Measurements from ENCODE around the gene TRIM50.
"Not testable (repeated sequence)": the region's sequence is repeated elsewhere in the genome, so short reads cannot be mapped to it uniquely, and the experiment has no call there.

Gene TRIM50

DNA sequence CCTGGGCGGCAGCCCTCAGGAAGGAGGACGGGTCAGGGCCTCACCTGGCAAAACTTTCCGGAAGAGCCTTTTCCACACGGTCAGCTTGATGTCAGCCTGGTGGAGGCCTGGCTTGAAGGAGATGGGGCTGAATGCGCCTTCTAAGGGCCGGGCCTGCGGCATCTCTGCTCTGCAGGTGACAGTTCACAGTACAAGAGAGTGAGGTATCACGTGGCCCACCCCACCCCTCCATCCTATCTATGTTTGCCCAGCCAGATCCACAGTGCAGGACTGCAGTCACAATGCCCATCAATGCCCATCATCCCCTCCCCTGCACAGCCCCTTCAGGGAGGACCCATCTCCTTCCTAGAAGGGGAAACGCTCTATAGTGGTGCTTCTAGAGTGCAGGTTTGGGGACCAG is 11.4 kb downstream of the TRIM50 start:
- no peak for TF ChIP-seq CTCF (conservative IDR thresholded peaks at IDR 0.05)
- H3K27ac ChIP-seq = no peak overlapping the region

GRCh38 chr7:73314271-73314670 is 13.6 kb downstream of the TRIM50 start:
- TF ChIP-seq CTCF (conservative IDR thresholded peaks at IDR 0.05) = no peak

GRCh38 chr7:73313521-73313906 is 14.4 kb downstream of the TRIM50 start:
- H3K27ac ChIP-seq = no peak overlapping the region
- no peak for TF ChIP-seq CTCF (conservative IDR thresholded peaks at IDR 0.05)

More at GRCh38 chr7:73314271-73314670, 13.6 kb downstream of the TRIM50 start:
- H3K27ac ChIP-seq = no peak overlapping the region

DNA sequence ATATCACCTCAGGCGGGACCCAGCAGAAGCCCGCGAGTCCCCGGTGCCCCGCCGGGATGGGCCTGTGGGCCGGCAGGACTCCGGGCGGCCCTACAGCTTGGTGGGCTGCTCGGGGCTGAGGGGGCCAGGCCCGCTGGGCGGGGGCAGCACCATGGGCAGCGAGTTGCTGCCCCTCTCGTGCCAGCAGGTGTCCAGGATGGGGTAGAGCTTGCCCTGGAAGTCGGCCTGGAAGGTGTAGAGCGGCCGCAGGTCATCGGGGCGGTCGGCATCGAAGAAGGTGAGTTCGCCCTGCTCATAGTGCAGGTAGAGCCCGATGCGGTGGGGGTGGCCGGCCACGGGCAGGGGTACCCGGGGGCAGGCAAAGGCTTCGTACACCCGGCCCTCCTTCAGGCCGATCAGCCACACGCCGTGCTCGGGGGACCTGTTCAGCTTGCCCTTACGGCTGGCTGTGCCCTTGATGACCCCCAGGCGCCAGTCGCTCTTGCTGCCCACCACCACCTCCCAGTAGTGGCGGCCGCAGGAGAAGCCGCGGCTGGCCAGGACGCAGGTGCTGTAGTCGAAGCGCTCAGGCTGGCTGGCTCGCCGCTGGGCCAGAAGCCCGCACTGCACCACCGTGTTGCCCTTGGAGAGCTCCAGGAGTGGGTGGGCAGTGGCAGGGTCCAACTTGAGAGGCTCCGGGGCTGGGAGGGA is 14.9 kb downstream of the TRIM50 start:
- no peak for TF ChIP-seq CTCF (conservative IDR thresholded peaks at IDR 0.05)
- no peak overlapping the region for H3K27ac ChIP-seq

DNA sequence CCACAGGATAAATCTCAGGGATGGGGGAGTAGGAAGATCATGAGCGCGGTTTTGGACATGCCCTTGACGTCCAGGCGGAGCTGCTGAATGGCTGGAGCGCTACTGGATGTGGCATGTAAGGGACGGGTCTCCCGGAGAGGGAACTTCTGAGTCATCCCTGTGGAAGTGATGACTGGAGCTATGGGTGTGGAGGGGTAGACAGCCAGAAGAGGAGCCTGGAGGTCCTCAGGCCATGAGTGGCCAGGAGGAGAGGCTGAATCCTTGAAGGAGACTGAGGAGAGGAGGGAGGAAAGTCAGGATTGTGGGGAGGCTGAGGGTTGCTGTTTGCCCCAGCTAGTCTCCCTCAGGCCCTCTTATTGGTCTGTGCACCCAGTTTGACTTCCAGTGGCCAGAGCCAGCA is 16.5 kb downstream of the TRIM50 start:
- not testable (repeated sequence) for H3K27ac ChIP-seq

DNA sequence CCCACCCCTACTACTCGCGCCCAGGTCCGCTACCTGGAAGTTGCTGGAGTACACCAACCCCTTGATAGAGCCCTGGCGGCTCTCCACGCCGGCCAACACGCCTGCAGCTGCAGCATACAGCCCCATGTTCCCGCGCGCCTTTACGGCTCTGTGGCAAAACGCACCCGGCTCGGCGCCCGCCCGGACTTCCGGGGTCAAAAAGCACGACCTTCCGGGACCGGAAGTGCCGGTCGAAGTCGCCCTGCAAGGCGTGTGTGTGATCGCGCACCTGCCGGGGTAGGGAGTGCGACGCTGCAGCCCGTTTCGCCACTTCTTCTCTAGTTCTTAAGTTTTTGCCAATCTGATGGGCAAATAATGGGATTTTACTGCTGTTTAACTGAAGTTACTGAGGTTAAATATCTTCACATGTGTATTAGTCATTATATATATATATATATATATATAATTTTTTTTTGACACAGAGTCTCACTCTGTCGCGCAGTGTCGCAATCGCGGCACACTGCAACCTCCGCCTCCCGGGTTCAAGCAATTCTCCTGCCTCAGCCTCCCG is 19.1 kb downstream of the TRIM50 start, which contains the start of gene NSUN5:
NSUN5 (minus strand) TSS at position 162 of the 550 bp plus-strand sequence; CDS start at position 126, 36 bp downstream.
- no peak for TF ChIP-seq CTCF (conservative IDR thresholded peaks at IDR 0.05)
- peak within 1 kb of the TSS; percentile 75 for H3K27ac ChIP-seq

DNA sequence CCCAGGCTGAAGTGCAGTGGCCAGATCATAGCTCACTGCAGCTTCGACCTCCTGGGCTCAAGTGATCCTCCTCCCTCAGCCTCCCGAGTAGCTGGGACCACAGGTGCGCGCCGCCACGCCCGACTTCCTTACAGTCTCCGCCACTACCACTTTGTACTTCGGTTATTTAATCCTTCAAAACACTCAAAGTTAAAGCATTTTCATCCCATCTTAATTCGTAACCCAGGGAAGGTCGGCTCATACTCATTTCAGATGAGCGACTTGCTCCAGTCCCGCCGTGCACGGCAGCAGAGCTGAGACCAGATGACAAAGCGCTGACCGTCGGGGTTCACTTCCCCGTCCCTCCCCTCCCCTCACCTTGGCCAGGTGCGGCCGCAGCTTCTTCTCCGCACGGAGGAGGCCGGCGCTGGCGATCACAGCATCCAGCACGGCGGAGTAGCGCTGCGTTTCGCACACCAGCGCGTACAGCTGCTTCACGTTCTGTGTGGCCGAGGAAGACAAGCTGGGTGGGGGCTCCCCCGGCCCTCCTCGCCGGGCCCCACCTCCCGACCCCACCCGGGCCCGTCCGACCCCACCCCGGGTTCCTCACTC is 19.7 kb downstream of the TRIM50 start:
- TF ChIP-seq CTCF (conservative IDR thresholded peaks at IDR 0.05) = no peak
- peak overlapping the region; percentile 75 for H3K27ac ChIP-seq

GRCh38 chr7:73307436-73307835 is 20.4 kb downstream of the TRIM50 start:
- TF ChIP-seq CTCF (conservative IDR thresholded peaks at IDR 0.05) = no peak
- H3K27ac ChIP-seq = no peak overlapping the region

DNA sequence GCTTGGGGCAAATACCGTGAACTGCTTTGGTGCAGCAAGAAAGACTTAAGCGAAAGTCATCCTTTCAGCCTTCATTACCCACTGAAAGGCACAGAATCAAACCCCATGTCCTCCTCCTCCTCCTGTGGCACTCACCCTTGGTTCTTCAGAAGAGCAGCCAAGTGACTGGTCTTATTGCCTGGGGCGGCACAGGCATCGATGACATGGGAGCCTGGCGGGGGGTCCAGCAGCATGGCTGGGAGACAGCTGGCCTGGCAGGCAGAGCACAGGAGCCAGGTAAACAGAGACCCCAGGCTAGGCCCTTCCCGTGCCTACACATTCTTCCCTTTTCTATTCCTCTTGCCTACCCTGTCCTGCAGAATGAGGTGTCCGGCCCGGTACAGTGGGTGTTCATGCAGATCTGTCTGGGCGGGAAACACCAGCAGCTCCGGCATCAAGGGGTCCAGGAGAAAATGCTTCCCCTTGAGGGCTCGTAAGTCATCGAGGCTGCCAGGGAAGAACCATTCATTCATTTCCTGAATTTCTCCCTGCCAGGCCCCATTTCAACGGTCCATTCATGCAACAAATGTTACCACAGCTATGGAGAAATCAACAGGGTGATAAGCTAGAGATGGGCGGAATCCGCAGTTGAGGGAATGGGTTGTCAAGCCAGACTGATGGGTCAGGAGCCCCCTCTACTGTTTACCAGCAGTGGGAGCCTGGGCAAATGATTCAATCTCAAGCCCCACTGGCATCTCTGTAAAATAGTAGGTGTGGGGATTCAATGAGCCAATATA is 23.1 kb downstream of the TRIM50 start:
- not testable (repeated sequence) for H3K27ac ChIP-seq

All from VCaP (cell line).